ENCODE data around the gene COL23A1. TPM values are rescaled to one million over a fixed set of nuclear protein-coding genes. Genes with fewer than 3 reads are reported as not detected.

COL23A1 gene
- total and polyA plus RNA-seq, 2 of the 13 experiments (the other 11 are each of a cell fraction or from before 2014, with no cell fraction given): not detected

DNA sequence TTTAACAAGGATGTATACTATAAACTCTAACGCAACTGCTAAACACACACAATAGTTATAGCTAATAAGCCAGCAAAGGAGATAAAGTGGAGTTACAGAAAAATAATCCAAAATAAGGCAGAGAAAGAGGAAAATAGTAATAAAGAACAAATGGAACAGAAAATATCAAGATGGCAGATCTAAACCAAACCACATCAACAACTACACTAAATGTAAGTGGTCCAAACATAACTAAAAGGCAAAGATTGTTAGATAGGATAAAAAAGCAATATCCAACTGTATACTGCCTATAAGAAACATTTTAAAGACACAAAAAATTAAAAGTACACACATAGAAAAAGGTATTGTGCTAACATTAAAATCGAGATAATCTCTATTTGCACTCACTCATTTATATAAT lies 5.6 kb upstream of the COL23A1 start:
- Histone ChIP-seq H3K4me3 (replicated peaks in 1 of 3; ENCODE audit: insufficient read depth in 1 of 3, low read depth in 2 of 3, low read length in 3 of 3) (no peak overlapping the region), H3K4me2 (ENCODE audit: low read depth, low read length) (no peak overlapping the region), H4K20me1 (ENCODE audit: insufficient read depth, low read length) (no peaks in the 10 kb centered on the region), H3K27me3 (ENCODE audit: control insufficient read depth in 1 of 2, insufficient read depth in 2 of 2, low read length in 2 of 2) (no peaks in the 10 kb centered on the region), H3K9ac (ENCODE audit: insufficient read depth, low read depth, low read length) (no peak overlapping the region), H3K4me1 (ENCODE audit: insufficient read depth, low read length) (no peaks in the 10 kb centered on the region), H3K79me2 (ENCODE audit: insufficient read depth, low read length) (no peaks in the 10 kb centered on the region), H3K9me3 (ENCODE audit: low read length) (peaks cover 30% of the 10 kb centered on the region), H2AFZ (ENCODE audit: low read length) (no peak overlapping the region), H3K27ac (ENCODE audit: extremely low read length, insufficient read depth, low read length) (no peak overlapping the region), H3K36me3 (replicated peaks in 1 of 2; ENCODE audit: control insufficient read depth in 1 of 2, insufficient read depth in 2 of 2, low read length in 2 of 2) (no peaks in the 10 kb centered on the region)
- in situ Hi-C loops (cut with HindIII; ENCODE audit: extremely low pct_ligation_motif_present, low pct_unique_long_range_greater_than_20kb): no loop called here
- no peak for ATAC-seq
- TF ChIP-seq ZNF205 (CRISPR knock-in tag; IDR thresholded peaks at IDR 0.05): no peak
- TF ChIP-seq ESRRA (CRISPR knock-in tag; IDR thresholded peaks at IDR 0.05; ENCODE audit: low read depth): no peak
- TF ChIP-seq KDM3A (CRISPR knock-in tag; IDR thresholded peaks at IDR 0.05; ENCODE audit: low read depth): no peak
- no peak for TF ChIP-seq ADNP (CRISPR knock-in tag; IDR thresholded peaks at IDR 0.05)
- no peak for TF ChIP-seq ZNF530 (CRISPR knock-in tag; IDR thresholded peaks at IDR 0.05; ENCODE audit: low read depth)
- intact Hi-C loops (cut with micrococcal nuclease; ENCODE audit: unreplicated experiment): no loop called here
- CTCF ChIA-PET (ENCODE audit: low intra/inter-chr PET ratio, low total read pairs): no interaction called here
- BruUV-seq (replicated peaks): no TSS peak
- no peak for FAIRE-seq
- 49% methylated on average over 2 of the region's 2 CpGs for WGBS (ENCODE audit: low lambda C conversion rate)
- DNase-seq (ENCODE audit: low spot score): no peak
- POLR2A ChIA-PET: no interaction called here

DNA sequence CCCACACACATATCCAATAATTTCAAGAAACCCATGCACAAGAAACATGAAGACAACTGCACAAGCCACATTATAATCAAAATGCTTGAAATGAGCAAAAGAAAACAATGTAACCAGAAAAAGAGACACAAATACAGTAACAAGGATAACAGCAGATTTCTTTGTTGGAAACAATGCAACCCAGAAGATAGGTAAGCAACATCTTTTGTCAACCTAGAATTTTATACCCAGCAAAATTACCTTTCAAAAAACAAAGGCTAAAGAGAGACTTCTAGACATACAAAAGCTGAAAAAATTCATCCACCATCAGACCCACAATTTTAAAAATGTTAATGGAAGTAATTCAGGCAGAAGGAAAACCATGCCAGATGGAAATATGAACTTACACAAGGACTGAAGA lies 5.0 kb upstream of the COL23A1 start:
- Histone ChIP-seq H3K9me3 (ENCODE audit: low read length) (peaks cover 30% of the 10 kb centered on the region), H3K79me2 (ENCODE audit: insufficient read depth, low read length) (no peaks in the 10 kb centered on the region), H3K4me1 (ENCODE audit: insufficient read depth, low read length) (no peaks in the 10 kb centered on the region), H3K4me2 (ENCODE audit: low read depth, low read length) (no peak overlapping the region), H3K36me3 (replicated peaks in 1 of 2; ENCODE audit: control insufficient read depth in 1 of 2, insufficient read depth in 2 of 2, low read length in 2 of 2) (no peaks in the 10 kb centered on the region), H3K27me3 (ENCODE audit: control insufficient read depth in 1 of 2, insufficient read depth in 2 of 2, low read length in 2 of 2) (no peaks in the 10 kb centered on the region), H3K27ac (ENCODE audit: extremely low read length, insufficient read depth, low read length) (no peak overlapping the region), H3K9ac (ENCODE audit: insufficient read depth, low read depth, low read length) (no peak overlapping the region), H2AFZ (ENCODE audit: low read length) (no peak overlapping the region), H3K4me3 (replicated peaks in 1 of 3; ENCODE audit: insufficient read depth in 1 of 3, low read depth in 2 of 3, low read length in 3 of 3) (no peak overlapping the region), H4K20me1 (ENCODE audit: insufficient read depth, low read length) (no peaks in the 10 kb centered on the region)
- no TSS peak for BruUV-seq (replicated peaks)
- no peak for TF ChIP-seq KLF9 (CRISPR knock-in tag; IDR thresholded peaks at IDR 0.05; ENCODE audit: low read depth)
- TF ChIP-seq ZFP1 (CRISPR knock-in tag; IDR thresholded peaks at IDR 0.05): peak; percentile 96
- in situ Hi-C loops (cut with HindIII; ENCODE audit: extremely low pct_ligation_motif_present, low pct_unique_long_range_greater_than_20kb) (no loop called here), intact Hi-C loops (cut with micrococcal nuclease; ENCODE audit: unreplicated experiment) (no loop called here)
- FAIRE-seq: no peak
- no peak for DNase-seq (ENCODE audit: low spot score)
- POLR2A ChIA-PET: no interaction called here
- no peak for ATAC-seq
- CTCF ChIA-PET (ENCODE audit: low intra/inter-chr PET ratio, low total read pairs): no interaction called here
